ENCODE measurements around the gene PKNOX2.

The PKNOX2 gene

GRCh38 chr11:125221461-125221860 lies 56.9 kb downstream of the PKNOX2 start:
- TF ChIP-seq FOXP2 (optimal IDR thresholded peaks at IDR 0.05; ENCODE audit: borderline replicate concordance, extremely low read depth, extremely low read length, insufficient read depth) (no peak), SIN3A (IDR thresholded peaks at IDR 0.05; ENCODE audit: borderline replicate concordance, insufficient read depth, low read length) (no peak), REST (IDR thresholded peaks at IDR 0.05; ENCODE audit: insufficient read depth in 1 of 2, low read depth in 2 of 2, low read length in 2 of 2) (no peak), TAF1 (IDR thresholded peaks at IDR 0.05; ENCODE audit: borderline replicate concordance, insufficient read depth, low read length) (no peak), POLR2AphosphoS5 (IDR thresholded peaks at IDR 0.05; ENCODE audit: low read depth, low read length) (no peak)

- TF ChIP-seq POLR2AphosphoS5 (IDR thresholded peaks at IDR 0.05; ENCODE audit: low read depth, low read length) (no peak), FOXP2 (optimal IDR thresholded peaks at IDR 0.05; ENCODE audit: borderline replicate concordance, extremely low read depth, extremely low read length, insufficient read depth) (no peak), REST (IDR thresholded peaks at IDR 0.05; ENCODE audit: insufficient read depth in 1 of 2, low read depth in 2 of 2, low read length in 2 of 2) (no peak), SIN3A (IDR thresholded peaks at IDR 0.05; ENCODE audit: borderline replicate concordance, insufficient read depth, low read length) (no peak), TAF1 (IDR thresholded peaks at IDR 0.05; ENCODE audit: borderline replicate concordance, insufficient read depth, low read length) (no peak)
Measured at GRCh38 chr11:125222494-125222893, 57.9 kb downstream of the PKNOX2 start.

- TF ChIP-seq FOXP2 (optimal IDR thresholded peaks at IDR 0.05; ENCODE audit: borderline replicate concordance, extremely low read depth, extremely low read length, insufficient read depth) (no peak), POLR2AphosphoS5 (IDR thresholded peaks at IDR 0.05; ENCODE audit: low read depth, low read length) (no peak), SIN3A (IDR thresholded peaks at IDR 0.05; ENCODE audit: borderline replicate concordance, insufficient read depth, low read length) (no peak), TAF1 (IDR thresholded peaks at IDR 0.05; ENCODE audit: borderline replicate concordance, insufficient read depth, low read length) (no peak), REST (IDR thresholded peaks at IDR 0.05; ENCODE audit: insufficient read depth in 1 of 2, low read depth in 2 of 2, low read length in 2 of 2) (no peak)
Measured at GRCh38 chr11:125223901-125224361, 59.4 kb downstream of the PKNOX2 start.

GRCh38 chr11:125224391-125225021 lies 60.0 kb downstream of the PKNOX2 start:
- TF ChIP-seq POLR2AphosphoS5 (IDR thresholded peaks at IDR 0.05; ENCODE audit: low read depth, low read length) (no peak), SIN3A (IDR thresholded peaks at IDR 0.05; ENCODE audit: borderline replicate concordance, insufficient read depth, low read length) (no peak), REST (IDR thresholded peaks at IDR 0.05; ENCODE audit: insufficient read depth in 1 of 2, low read depth in 2 of 2, low read length in 2 of 2) (no peak), TAF1 (IDR thresholded peaks at IDR 0.05; ENCODE audit: borderline replicate concordance, insufficient read depth, low read length) (no peak), FOXP2 (optimal IDR thresholded peaks at IDR 0.05; ENCODE audit: borderline replicate concordance, extremely low read depth, extremely low read length, insufficient read depth) (no peak)
